Gastroesophageal sphincter (tissue), 3 donors: ENCODE results near the gene SND1.

Experiments used
- EP300 ChIP-seq: sonication (generic); formaldehyde crosslinking; IDR thresholded peaks from one replicate; pipeline ENCODE4 v1.6.1; 2017; ENCODE audit warnings: antibody characterized with exemption, mild to moderate bottlenecking
- POLR2A ChIP-seq, 2 donors: fragments of 450-650 bp; IDR thresholded peaks; one replicate each; pipeline ENCODE4 v1.6.1; 2017; ENCODE audit warnings: antibody characterized with exemption in 2 of 2, mild to moderate bottlenecking in 2 of 2, moderate library complexity in 1 of 2
- TF ChIP-seq, protein P1 (sequence below), 4 experiments: fragments of 200-600 bp in 2 of 4; fragments of 450-650 bp in 2 of 4; sonication (generic) in 1 of 4; IDR thresholded peaks; one replicate each; pipeline ENCODE4 v1.5.1; 2017 to 2019; ENCODE audit warnings: antibody characterized with exemption in 4 of 4, mild to moderate bottlenecking in 2 of 4, moderate library complexity in 2 of 4

DNA sequence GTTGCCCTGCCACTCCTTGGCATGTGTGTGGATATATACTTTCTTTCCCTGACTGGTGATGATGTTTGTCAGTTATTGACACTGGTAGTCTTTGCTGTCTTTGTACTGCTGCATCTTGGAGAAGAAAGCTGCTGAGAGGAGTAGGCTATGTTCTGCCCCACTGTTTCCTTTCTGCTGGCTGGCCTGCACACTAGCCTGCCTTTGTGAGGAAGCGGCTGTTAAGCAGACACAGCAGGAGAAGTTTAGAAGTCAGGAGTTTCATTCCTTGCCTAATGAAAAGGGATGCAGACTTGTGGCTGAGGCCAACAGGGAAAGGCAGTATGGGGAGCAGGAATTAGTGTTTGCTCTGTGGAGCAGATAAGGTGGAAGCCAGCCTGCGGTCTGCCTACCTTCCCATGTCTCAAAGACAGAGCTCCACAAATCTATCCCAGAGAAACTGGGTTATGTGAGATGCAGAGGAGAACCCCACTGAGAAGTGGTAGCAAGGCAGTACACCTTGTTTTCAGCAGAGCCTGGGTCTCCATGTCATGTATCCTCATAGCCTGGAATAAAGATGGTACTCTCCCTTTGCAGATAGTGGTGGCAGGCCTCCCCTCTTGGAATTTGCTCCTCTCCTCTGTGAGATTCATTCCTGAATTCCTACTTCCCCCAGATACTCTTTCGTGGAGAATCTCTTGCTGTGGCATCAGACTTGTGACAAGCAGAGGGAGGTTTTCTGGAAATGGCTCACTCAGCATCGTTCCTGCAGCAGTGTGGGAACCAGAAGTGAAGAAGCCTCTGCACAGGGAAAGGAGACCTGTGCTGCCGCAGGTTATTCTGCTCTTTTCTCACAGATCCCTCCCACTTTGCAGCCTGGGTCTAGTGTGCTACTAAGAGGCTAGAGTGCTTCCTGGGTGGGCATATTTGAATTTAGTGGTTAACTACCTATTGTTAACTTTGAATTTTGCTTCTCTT is 249.0 kb downstream of the SND1 start:
- TF ChIP-seq, protein P1, sequence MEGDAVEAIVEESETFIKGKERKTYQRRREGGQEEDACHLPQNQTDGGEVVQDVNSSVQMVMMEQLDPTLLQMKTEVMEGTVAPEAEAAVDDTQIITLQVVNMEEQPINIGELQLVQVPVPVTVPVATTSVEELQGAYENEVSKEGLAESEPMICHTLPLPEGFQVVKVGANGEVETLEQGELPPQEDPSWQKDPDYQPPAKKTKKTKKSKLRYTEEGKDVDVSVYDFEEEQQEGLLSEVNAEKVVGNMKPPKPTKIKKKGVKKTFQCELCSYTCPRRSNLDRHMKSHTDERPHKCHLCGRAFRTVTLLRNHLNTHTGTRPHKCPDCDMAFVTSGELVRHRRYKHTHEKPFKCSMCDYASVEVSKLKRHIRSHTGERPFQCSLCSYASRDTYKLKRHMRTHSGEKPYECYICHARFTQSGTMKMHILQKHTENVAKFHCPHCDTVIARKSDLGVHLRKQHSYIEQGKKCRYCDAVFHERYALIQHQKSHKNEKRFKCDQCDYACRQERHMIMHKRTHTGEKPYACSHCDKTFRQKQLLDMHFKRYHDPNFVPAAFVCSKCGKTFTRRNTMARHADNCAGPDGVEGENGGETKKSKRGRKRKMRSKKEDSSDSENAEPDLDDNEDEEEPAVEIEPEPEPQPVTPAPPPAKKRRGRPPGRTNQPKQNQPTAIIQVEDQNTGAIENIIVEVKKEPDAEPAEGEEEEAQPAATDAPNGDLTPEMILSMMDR (IDR thresholded peaks at IDR 0.05) = no peak
- TF ChIP-seq POLR2A (IDR thresholded peaks at IDR 0.05) (no peak), EP300 (no peak)
